Frontal cortex (tissue), 4 donors: ENCODE data around the gene PLCE1. TPM values are rescaled to one million over a fixed set of nuclear protein-coding genes. Genes with fewer than 3 reads are reported as not detected.
"Not testable (repeated sequence)": the region's sequence is repeated elsewhere in the genome, so short reads cannot be mapped to it uniquely, and the experiment has no call there.

Experiments
- DNase-seq, 2 donors: peaks; one replicate each; pipeline ENCODE4 v3.0.0; 2012; ENCODE audit warnings: low spot score in 2 of 2
- FAIRE-seq: peaks from 2 replicates; lab custom pipeline; 2012; peaks lifted over from hg19 to GRCh38; lab: Jason Lieb, UNC
- total RNA-seq: library from RNA; depleted of rRNA; stranded (reverse); fragments of >200 nt; gene quantifications from one replicate; pipeline ENCODE4 v1.2.3, GENCODE V29; 2014
- donor health status: control.
- donor health status: control.
- donor health status: control.

PLCE1 gene
- 4.9 TPM for total RNA-seq

- no peak for FAIRE-seq
- DNase-seq: peak; percentile 67 to 72
Observed at GRCh38 chr10:93993782-93994437, at the start of gene PLCE1. PLCE1 (plus strand) TSS chr10:93993931; CDS start chr10:94031047, 37,116 bp downstream.

- FAIRE-seq: no peak
Observed at GRCh38 chr10:93945819-93946218, 47.9 kb upstream of the PLCE1 start.

GRCh38 chr10:93947055-93947454 lies 46.7 kb upstream of the PLCE1 start:
- FAIRE-seq (no peak), DNase-seq (no peak)

More at GRCh38 chr10:93945819-93946218, 47.9 kb upstream of the PLCE1 start:
- no peak for DNase-seq

GRCh38 chr10:93947524-93947923 lies 46.2 kb upstream of the PLCE1 start:
- FAIRE-seq: no peak

GRCh38 chr10:93951905-93952304 lies 41.8 kb upstream of the PLCE1 start:
- DNase-seq (no peak), FAIRE-seq (no peak)

More at GRCh38 chr10:93947524-93947923, 46.2 kb upstream of the PLCE1 start:
- DNase-seq: no peak

- peak; percentile 21 for FAIRE-seq
- no peak for DNase-seq
Observed at GRCh38 chr10:93954299-93954698, 39.4 kb upstream of the PLCE1 start.

GRCh38 chr10:93954726-93955363 lies 38.9 kb upstream of the PLCE1 start:
- FAIRE-seq (no peak), DNase-seq (no peak)

GRCh38 chr10:93958834-93959233 lies 34.9 kb upstream of the PLCE1 start:
- FAIRE-seq: no peak
- DNase-seq: no peak

GRCh38 chr10:93960988-93961387 lies 32.7 kb upstream of the PLCE1 start:
- DNase-seq, FAIRE-seq: not testable (repeated sequence)

- FAIRE-seq: no peak
- no peak for DNase-seq
Observed at GRCh38 chr10:93962973-93963372, 30.8 kb upstream of the PLCE1 start.

- no peak for DNase-seq
- FAIRE-seq: no peak
Observed at GRCh38 chr10:93963434-93963833, 30.3 kb upstream of the PLCE1 start.

- FAIRE-seq (no peak), DNase-seq (no peak)
Observed at GRCh38 chr10:93965911-93966310, 27.8 kb upstream of the PLCE1 start.

GRCh38 chr10:93967756-93968155 lies 26.0 kb upstream of the PLCE1 start:
- DNase-seq (no peak), FAIRE-seq (no peak)

- no peak for FAIRE-seq
- no peak for DNase-seq
Observed at GRCh38 chr10:93968540-93968945, 25.2 kb upstream of the PLCE1 start.

GRCh38 chr10:93970433-93971010 lies 23.2 kb upstream of the PLCE1 start:
- not testable (repeated sequence) for FAIRE-seq, DNase-seq

- FAIRE-seq (no peak), DNase-seq (no peak)
Observed at GRCh38 chr10:93973748-93974445, 19.8 kb upstream of the PLCE1 start.

GRCh38 chr10:93977442-93977841 lies 16.3 kb upstream of the PLCE1 start:
- DNase-seq (no peak), FAIRE-seq (no peak)

GRCh38 chr10:93980486-93980885 lies 13.2 kb upstream of the PLCE1 start:
- DNase-seq: no peak
- no peak for FAIRE-seq

- DNase-seq (no peak), FAIRE-seq (no peak)
Observed at GRCh38 chr10:93991114-93991513, 2.6 kb upstream of the PLCE1 start.

- peak; percentile 36 to 43 for DNase-seq
- FAIRE-seq: no peak
Observed at GRCh38 chr10:93991596-93992284, 2.0 kb upstream of the PLCE1 start.
